Epithelial cell of alveolus of lung (primary cell): ENCODE results near the gene NAPEPLD. TPM values are rescaled to one million over a fixed set of nuclear protein-coding genes. Genes with fewer than 3 reads are reported as not detected.

Source experiments
- total RNA-seq: library from RNA; depleted of rRNA; stranded (reverse); fragments of >200 nt; gene quantifications from 2 replicates; pipeline ENCODE4 v1.2.1, GENCODE V29; 2015

Gene NAPEPLD
- total RNA-seq = 3.2 and 5.2 TPM in 2 replicates

DNA sequence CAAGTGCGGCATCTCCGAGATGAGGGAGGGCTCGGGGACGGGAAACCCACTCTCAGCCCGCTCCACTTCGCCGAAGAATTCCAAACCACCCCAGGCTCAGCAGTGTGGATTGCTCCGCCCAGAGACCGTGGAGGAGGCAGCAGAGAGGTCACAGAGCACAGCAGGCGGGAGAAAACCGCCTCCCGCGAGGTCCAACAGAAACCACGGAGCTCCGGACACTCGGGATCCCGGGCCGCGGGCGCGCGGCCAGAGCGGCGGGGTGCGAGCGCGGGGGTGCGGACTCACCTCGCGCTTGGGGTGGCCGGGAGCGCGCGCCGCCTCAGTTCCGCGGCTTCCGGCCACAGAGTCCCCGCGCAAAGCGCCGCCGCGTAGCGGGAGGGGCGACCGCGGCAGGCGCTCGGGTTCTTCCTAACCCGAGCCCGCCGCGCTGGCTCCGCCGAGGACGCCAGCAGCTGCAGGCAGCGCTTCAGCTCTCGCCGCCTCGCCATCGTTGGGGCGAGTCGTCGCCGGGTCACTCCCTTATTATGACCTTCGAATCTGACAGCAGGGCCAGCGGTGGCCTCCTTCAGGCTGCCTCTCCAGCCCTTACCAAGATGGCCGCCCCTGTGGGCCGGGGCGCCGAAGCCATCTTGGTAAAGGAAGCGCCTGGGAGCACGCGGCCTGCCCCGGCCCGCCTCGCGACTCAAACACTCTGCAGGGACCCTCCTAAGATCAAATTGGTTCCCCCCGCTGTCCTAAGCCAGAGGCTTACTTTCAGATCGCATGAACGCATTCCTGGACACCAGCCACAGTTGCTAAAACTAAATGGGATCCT, at the start of gene NAPEPLD:
Gene NAPEPLD (minus strand): TSS at position 106 of the 814 bp plus-strand sequence. CDS start 20,323 bp downstream, outside the sequence.

DNA sequence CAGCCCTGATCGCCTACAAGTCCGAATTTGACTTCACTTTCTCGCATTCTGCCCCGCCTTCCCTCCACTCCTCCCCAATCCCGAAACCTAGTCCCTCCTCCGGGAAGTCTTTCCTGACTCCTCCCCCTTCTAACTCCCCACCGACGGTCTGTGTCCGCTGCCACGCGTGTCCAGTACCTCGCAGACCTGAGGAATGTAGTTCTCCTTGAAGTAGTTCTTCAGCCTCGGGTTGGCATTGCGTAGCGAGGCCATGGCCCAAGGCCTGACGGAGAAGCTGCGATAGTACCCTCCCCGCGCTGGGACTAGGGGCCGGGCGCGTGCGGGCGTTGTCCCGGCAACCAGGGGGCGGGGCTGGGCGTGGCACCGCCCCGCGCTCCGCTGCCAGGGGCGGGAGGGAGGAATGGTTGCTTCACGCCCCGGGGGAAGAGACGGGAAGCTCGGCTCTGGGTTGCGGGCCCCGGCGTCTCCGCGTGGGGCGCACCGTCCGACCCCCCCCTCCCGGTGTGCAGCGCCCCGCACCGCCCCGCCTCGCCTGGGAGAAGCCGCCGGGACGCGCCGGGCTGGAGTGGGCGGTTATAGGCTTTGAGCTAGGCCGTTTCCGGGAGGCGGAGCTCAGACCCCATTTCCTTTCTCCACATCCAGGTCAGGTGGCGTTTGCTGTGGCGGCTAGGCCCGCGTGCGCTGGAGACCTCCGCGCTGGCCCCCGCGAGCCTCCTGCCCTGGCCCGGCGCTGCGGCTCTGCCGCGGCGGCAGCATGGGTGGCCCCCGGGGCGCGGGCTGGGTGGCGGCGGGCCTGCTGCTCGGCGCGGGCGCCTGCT, 74.2 kb downstream of the NAPEPLD start, which contains the start of the genes ARMC10 and FBXL13:
Gene ARMC10 (plus strand): TSS at position 622 of the 818 bp plus-strand sequence. CDS start 133 bp downstream, at position 755.
Gene FBXL13 (minus strand): TSS at position 278 of the 818 bp plus-strand sequence.

Other genes starting within 250 kb of the NAPEPLD start
- 70.3 and 455 TPM in 2 replicates for gene LRRC17, start 236.1 kb downstream of the NAPEPLD start, total RNA-seq
- gene FBXL13, start 74.3 kb downstream of the NAPEPLD start, total RNA-seq = 0.16 and 0.39 TPM in 2 replicates
- gene ARMC10, start 74.0 kb downstream of the NAPEPLD start, total RNA-seq = 22.8 and 23.7 TPM in 2 replicates
- 43.6 and 69.6 TPM in 2 replicates for gene PMPCB, start 148.3 kb upstream of the NAPEPLD start, total RNA-seq
- 12.7 and 13.6 TPM in 2 replicates for gene DNAJC2, start 195.7 kb upstream of the NAPEPLD start, total RNA-seq
- 106 and 148 TPM in 2 replicates for gene PSMC2, start 198.5 kb upstream of the NAPEPLD start, total RNA-seq